SIG-M5 treated with dmso at 0.1 percent for 504 hours (cell line): ENCODE data around the gene MRPS6.
A peak's percentile ranks its signal among the peaks of the same experiment; 100 is the strongest.

Source experiments
- DNase-seq: peaks from one replicate; lab custom pipeline; 2025; ENCODE audit not compliant: unreplicated experiment; lab: John Stamatoyannopoulos, UW

The MRPS6 gene

DNA sequence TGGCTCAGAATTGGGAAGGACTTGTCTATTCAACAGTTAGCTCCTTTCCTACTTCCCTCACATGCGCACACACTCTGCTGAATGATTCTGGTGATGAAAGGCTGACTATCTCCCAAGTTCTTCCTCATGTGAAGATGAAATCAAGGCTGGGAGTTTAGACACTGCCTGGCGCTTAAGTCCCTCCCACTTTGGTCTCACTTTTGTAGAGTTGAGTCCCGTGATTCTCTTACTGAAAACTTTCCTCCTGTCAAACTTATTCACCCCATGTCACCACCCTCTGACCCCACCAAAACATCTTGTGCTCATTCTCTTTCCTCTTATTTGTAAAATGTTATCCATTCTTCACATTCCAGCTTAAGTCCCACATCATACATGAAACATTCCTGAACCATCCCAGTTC, 8.4 kb upstream of the MRPS6 start:
- DNase-seq, result no peak

DNA sequence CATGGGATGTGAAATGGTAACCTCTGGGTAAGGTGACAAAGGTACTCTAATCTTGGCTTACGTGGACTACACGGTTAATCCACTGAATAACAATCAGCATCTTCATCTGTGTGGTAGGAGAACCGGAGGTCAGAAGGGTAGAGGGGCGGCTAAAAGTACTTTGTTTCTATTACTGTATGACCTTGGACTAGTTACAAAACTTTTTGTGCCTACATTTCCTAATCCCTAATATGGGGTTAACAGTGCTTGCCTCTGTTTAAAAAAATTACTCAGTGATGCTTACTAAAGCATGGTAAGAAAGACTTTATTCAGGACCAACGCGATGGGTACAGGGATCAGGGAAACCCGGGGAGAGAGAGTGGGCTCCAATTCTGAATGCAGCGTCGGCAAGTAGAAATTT, 1.7 kb upstream of the MRPS6 start:
- no peak for DNase-seq

DNA sequence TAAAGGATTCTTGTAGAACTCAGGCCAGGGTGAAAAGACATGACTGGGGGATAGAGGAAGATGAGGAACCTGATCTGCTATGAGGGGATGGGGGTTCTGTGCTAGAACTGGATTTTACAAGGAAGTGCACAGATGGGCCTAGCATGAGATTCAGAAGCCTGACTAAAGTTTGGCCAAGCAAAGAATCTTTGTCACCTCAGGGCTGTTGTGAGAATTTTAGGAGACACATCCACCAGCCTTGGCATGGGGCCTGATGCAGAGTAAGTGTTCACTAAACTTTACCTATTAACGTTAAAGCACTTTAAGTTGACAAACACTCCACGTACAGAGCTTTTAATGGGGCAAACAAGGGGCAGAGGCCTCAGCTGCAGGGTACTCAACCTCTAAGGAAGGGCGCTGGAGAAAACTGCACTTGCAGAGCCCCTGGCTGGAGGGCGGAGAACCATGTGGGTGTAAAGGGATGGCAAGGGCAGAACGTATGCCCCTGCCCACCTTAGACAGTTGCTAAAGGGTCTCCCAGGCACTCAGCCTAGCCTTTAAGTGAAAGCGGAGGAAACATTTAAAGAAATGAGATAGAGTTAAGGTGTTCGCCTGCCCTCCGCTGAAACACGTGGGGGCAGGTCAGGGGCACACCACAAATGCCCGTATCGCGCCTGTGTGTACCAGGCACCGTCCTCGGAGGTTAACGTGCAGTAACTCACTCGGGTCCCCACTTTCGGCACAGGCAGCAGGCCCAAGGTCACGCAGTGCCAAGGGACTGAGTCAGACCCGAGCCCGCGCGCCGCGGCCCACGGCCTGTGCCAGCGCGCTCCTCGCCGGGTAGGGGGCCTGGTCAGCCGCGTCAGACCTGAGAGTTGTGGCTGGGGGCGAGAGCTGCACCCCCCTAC, 990 bp upstream of the MRPS6 start:
- DNase-seq, result no peak

DNA sequence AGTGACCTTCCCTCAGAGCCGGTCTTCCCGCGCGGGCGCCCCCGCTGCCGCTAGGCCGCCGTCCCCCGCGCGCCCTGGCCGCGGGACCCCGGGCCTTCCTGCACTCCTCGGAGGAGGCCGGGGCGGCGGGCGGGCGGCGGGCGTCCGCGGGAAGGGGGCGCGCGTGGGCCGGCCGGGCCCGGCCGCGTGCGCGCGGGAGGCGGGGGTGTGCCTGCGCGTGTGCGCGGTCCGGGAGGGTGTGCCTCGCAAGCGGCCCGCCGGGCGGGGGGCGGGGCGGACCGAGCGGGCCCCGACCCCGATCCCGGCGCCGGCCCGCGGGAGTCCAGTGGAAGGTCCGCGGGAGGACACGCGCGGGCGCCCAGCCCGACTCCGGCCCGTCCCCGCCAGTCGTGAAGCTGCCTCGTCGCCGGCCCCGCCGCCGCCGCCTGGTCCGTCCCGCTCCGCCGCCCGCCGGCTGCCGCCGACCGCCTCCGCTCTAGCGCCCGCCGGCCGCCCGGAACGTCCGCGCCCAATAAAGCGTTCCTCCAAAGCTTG, 438 bp downstream of the MRPS6 start:
- DNase-seq, result no peak

DNA sequence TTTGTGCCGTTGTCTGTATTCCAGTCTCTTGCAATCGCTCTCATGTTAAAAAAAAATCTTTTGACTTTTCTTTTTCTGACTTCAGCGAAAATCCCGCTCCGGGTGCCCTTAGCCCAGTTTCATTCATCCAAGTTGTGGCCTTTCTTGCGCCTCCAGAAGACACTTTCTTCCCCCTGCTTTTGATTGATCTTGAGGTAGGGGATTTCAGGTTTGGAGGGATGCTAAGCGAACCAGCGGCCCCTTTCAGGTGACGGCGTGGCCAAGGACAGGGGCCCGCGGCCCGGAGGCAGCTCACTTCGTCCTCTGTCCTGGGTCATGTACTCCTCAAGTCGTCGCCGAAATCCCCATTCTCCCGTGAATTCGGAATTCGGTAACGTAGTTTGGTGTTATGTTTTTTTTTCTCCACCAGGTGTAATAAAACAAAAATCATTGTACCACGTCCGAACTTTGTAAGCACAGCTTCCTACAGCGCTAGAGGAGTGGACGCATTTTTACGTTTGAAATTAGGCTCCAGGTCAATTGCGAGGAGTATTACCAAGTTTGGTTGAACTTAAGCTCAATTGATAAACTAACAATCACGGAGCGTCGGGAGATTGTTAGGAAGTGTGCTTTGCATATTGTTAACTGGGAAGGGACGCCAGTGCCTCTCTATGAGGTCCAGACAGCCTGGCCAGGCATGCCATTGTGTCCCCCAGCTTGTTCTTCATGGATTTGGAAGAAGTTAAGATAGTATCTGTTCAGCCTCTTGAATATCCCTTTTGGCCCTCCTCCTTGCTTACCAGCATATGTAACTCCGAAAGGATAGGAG, 1.1 kb downstream of the MRPS6 start:
- no peak for DNase-seq

DNA sequence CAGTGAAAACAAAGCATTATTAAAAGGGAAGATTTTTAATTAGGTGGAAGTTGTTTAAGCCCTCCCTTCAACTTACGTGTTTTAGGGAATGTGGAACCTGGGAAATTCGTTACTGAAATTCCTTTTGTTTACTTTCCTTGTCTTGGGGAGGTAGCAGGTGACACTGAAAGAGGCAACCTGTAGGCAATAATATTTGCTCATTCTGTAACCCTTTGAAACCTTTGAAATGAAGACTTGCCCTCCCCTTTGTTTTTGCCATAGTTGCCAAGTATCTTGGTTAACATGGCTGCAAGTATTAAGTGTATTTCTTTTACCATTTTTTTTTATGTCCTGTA, 1.7 kb downstream of the MRPS6 start:
- no peak for DNase-seq

DNA sequence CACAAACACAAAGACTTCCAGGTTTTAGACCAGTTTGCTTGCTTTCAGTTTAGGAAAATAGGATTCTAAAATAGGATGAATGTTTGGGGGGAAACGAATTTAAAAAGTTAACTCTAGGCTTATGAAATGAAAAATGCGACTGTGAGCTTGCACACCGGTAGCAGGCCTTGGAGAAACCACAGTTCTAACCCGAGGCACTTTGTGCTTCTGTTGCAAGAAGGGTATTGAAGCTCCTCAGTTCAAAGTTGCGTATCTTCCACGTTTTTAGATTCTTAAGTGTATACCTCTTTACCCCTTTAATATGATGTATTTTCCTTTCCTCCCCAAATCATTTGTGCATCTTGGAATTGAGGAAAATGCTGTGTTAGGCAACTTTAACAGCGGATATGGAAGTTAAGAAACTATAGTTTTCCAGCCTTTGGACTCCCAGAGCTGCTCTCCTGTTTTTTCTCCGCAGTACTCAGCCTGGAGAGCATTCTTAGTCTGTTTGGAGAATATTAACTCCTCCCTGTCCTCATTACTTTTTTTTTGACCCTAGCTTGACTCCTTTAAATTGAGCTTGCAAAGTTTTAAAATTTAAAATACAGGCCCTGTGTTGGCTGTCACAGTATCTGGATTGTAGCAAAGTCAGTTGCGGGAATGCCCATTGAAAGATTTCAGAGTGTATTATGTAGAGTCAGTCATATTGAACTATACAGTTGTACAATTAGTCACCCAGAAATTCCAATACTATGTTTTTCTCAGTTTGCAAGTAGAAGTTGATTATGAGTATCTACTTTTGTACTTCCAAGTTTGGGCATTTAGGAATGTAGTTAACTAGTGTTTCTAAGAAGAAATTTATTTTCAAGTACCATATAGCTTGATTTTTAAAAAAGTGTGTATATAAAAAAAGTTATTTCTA, 2.6 kb downstream of the MRPS6 start:
- peak; percentile 54 for DNase-seq

DNA sequence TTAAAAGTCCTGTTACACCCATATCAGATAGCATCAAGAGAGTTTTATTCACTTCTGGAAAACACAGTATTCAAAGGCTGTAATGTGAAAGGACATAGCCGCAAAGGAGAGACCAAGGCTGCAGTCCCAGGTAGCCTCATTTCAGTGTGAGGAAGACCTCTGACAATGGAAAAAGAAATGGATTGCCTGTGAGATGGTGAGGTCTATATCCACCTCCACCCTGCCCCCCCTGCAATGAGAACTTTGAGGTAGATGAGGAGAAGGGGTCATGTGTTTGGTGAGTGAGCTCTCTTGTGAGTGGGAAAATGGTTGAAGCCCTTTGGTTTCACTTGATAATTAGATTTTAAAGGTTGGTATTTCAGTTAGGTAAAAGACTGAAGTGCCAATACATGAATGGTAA, 3.5 kb downstream of the MRPS6 start:
- DNase-seq, result no peak

DNA sequence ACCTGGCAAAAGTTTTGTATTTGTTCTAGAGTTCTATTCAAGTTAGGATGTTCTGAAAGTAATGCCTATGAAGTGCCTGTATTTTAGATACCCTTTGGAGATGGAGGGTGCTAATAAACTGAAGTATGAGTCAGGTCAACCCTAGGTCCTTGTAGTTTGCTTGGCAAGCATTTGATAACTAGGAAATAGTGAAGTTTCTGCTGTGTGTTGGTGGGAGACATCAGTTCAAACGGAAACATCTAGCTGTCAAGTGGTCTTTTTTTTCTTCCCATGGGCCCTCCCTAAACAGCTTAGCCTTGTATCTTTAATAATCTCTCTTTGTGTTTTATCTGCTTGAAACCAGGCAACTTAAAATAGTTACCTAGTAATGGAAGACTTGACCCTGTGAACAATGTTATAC, 4.5 kb downstream of the MRPS6 start:
- DNase-seq, result no peak

DNA sequence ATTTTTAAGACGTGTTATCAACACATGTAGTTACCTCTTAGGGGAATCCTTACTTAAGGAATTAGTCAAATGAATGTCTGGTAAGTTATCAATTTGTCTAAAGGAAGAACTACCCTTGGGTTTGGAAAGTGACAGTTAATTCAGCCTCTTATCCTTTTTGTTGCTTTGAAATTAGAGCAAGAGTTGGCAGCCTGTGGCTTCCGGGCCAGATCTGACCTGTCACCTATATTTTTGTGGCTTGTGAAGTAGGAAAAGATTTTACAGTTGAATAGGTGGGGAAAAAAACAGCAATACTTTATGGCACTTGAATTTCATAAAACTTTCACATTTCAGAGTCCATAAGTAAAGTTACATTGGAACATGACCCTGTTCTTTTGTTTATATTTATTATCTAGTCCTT, 5.5 kb downstream of the MRPS6 start:
- DNase-seq, result no peak

DNA sequence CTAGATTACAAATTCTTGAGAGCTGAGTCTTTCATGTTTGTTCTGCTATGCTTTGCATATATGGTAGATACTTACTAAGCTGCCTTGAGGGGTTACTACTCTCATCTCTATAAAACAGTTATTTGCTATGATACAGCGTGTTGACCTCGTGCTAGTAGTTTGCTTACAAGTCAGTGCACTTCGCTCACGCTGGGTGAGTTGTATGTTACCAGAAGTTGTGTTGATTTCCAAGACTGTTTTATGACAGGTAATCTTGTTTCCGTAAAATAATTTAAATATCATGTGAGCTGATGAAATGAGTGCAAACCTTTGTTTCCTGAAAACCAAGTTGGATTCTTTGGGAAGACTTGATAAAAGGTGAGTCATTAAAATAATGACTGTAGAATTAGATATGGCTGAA, 7.3 kb downstream of the MRPS6 start:
- no peak for DNase-seq

DNA sequence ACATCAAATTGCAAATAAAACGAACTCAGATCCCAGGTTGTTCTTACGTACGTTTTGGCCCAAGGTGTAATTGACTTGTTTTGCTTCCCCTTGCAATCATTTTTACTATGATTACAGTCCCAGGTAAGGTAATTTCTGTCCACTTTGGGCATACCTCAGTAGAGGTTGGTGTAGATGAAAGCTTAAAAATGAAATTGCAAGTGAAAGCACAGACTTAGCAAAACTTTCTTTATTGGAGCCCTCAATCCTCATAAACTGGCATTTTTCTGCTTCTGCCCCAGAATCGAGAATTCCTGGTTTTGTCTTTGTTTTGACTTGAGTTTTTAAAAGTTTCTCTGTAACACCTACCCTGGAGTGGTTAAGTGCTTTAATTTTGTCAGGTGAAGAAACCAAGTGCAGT, 9.4 kb downstream of the MRPS6 start:
- no peak for DNase-seq

DNA sequence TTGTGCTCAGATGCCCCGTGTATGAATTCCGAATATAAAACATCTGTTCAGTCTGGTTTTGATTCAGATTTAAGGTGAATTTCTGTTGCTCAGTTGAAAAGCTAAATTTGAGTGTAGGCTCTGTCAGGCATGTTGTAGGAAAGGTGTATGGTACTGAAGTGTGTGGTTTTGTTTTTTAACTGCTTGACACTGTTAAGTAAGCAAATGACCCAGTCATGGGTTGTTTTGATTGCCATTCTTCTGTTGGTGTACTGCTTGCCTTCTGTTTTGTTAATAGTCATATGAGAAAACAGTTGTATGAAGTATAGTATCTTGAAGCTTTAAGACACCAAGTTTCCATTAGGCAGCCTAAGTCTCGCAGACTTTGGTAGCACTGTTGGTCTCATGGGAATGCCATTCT, 10.0 kb downstream of the MRPS6 start:
- DNase-seq, result no peak

DNA sequence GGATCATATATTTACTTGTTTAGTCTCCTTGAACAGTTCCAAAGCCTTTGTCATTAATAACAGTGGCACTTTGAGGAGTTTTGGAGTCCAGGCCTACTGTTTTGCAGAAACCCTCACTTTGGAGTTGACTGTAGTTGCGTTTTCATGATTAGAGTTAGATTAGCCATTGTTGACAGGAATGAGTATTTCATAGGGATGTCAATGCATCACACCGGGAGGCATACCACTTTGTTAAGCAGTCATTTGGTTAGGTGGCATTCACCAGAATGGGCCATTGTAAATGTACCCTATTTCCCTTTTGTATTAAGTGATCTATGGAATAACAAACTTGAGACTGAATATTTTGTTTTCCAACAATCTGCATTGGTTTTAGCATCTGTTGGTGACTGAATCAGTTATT, 11.8 kb downstream of the MRPS6 start:
- DNase-seq, result no peak

DNA sequence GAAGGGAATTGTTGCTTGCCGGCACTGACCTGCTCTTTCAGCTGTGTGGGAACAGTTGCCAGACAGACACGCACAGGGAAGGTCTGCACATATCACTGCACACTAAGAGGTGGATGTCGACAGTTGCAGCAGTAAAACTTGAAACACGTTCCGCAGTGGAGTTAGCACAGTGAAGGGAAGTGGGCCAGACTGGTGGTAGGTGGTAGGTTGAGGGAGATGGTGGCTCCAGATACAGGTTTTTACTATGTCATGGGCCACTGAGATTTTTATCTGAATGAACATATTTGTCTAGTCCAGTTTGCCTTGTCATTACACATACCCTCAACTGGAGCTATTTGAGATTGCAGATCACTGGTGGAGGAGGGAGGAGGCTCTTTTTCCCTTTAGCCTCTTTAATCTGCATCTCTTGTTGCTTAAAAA, 13.5 kb downstream of the MRPS6 start:
- no peak for DNase-seq

DNA sequence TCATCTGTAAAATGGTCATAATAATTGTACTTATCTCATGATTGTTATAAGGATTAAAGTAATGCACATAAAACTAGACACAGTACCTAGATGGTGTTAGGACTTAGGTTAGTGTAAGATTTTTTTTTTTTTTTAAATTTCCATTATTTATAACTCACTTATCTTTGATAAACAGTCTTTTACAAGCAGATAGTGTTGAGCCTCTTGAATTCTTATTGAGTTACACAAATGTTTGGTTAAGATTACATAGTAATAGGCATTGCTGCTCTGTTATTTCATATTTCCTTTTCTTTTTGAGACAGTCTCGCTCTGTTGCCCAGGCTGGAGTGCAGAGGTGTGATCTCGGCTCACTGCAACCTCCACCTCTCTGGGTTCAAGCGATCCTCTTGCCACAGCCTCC, 15.4 kb downstream of the MRPS6 start:
- no peak for DNase-seq

DNA sequence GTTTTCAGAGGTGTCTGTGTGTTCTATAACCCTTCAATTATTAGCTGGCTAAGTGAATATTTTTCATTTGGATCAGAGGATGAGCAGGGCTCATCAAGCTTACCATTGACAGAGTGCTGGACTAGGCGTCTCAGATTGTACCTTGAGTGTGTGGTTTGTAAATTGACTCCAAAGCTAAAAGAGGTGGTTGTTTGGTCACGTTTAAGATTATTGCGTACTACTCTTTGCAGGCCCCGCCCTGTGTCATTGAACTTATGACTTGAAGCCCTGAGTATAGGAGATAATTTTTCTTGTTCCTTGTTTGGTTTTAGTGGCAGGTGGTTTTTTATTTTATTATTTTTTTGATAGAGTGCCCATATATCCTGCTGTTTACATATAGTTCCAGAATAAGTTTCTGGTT, 17.7 kb downstream of the MRPS6 start:
- DNase-seq, result no peak

DNA sequence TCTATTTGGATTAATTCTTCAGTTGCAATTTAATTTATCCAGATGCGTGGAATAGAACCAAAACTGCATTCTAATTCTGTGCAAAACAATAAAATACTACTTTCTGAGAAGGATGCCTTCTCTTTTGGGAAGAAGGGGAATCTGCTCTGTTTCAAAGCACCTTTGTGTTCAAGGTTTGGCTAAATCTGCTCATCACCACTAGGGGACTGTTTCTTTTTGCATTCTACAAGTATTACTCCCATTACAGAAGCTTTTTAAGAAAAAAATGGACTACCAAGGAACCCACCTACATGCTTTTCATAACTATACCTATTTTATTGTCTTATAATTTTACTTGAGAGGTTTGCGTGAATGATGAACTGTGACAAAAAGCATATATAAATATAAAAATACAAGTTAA, 18.2 kb downstream of the MRPS6 start:
- DNase-seq, result no peak

DNA sequence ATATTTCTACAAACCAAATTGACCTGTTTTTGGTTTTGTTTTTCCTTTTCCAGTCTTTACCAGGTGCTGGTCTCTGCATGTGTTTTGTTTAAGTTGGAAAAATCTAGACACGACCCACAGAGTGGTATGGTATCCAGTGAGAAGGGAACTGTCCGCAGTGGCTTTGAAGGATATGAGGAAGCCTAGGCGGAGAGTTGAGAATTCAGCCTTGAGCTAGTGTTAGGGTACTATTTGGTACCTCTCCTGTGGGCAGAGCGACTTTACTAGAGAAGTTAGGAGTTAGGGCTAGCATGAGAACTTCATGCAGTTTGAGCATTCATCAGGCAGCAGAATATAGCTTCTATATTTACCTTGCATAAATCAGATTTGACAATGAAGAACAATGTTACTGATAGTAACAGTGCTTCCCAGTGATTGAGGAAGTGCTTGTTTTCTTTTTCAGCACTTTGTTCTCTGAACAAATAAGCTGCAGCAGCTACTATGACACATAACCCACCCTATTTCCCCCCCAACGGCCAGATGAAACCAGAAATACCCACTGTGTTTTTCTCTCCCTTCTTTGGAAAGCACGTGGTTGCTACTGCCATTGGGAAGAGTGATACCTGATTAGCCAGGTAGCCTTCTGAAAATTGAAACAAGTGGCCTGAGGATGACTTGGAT, 19.0 kb downstream of the MRPS6 start:
- DNase-seq, result no peak

DNA sequence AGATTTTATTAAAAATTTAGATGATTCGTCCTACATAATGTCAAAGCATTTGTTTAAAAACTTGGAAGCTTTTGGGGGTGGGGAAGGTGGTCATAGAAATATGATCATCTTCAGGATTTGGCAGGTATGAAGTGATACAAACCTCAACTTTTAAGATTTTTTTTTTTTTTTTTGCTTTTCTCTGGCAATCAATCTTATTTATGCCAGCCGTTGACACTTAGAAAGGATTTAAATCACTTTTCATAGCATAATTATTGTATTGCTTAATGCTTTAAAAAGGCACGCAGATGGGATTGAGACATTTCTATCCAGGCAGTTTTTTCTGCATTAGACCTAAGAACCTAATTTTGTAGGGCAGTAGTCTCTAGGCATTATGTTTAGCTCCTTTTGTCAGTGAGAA, 19.7 kb downstream of the MRPS6 start:
- no peak for DNase-seq

DNA sequence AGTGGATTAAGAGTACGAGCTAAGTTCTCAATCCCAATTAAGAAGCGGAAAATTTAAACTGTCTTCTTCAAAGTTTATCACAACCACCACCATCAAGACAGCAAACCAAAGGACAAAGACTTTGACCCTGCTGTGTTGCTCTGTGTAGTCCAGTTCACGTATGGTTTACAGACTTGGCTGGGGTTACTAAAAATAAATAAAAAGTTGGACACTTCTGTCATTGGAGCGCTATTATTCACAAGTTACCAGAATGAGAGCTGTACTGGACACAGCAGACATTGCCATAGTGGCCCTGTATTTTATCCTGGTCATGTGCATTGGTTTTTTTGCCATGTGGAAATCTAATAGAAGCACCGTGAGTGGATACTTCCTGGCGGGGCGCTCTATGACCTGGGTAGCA, 21.6 kb downstream of the MRPS6 start:
- no peak for DNase-seq
